Endothelial cell of umbilical vein (primary cell): ENCODE data around the gene CYFIP1. TPM values are rescaled to one million over a fixed set of nuclear protein-coding genes. Genes with fewer than 3 reads are reported as not detected.

Experiments used
- BruUV-seq: library from RNA; stranded (reverse); fragments of 400-500 nt; replicated peaks from 2 replicates; lab custom pipeline; 2021; lab: Mats Ljungman, UMichigan
- CTCF ChIA-PET: fragments of 300-600, 350-600 bp; sonication (Branson Sonifier 250); formaldehyde crosslinking; loops from one replicate; lab custom pipeline; 2021; ENCODE audit warnings: antibody characterized with exemption, inconsistent platforms; lab: Charles Lee
- POLR2A ChIA-PET: fragments of 300-600, 350-600 bp; sonication (Branson Sonifier 250); formaldehyde crosslinking; loops from one replicate; lab custom pipeline; 2021; ENCODE audit warnings: antibody characterized with exemption, inconsistent platforms; lab: Charles Lee
- DNase-seq: peaks from one replicate; pipeline ENCODE4 v3.0.0-alpha.2; 2011; ENCODE audit warnings: low read depth, low spot score
- FAIRE-seq: peaks from 2 replicates; lab custom pipeline; 2011; peaks lifted over from hg19 to GRCh38; lab: Jason Lieb, UNC
- H2AFZ ChIP-seq: 2 replicates; pipeline ENCODE4 v1.6.0; 2012; ENCODE audit warnings: low read depth, low read length, control low read depth, inconsistent platforms
- H3K27ac ChIP-seq: 2 replicates; pipeline ENCODE4 v1.5.1; 2011; ENCODE audit warnings: low read depth, mild to moderate bottlenecking, control low read depth, low read length, moderate library complexity; ENCODE audit not compliant: insufficient read depth
- H3K27me3 ChIP-seq, 2 experiments: 2 replicates each; pipeline versions ENCODE4 v1.6.0 to v1.6.1; 2011; ENCODE audit warnings: low read length in 2 of 2, mixed read lengths in 1 of 2; ENCODE audit not compliant: control insufficient read depth in 2 of 2, insufficient read depth in 2 of 2
- H3K36me3 ChIP-seq, 2 experiments: 2 replicates in 1 of 2; 3 replicates in 1 of 2; pipeline ENCODE4 v1.5.1; 2011; ENCODE audit warnings: low read length in 2 of 2, mild to moderate bottlenecking in 1 of 2, moderate library complexity in 1 of 2; ENCODE audit not compliant: control insufficient read depth in 2 of 2, insufficient read depth in 2 of 2; ENCODE audit errors: extremely low read depth in 1 of 2
- H3K4me1 ChIP-seq: 3 replicates; pipeline ENCODE4 v1.5.1; 2011; ENCODE audit warnings: mild to moderate bottlenecking, low read length; ENCODE audit not compliant: control insufficient read depth, insufficient read depth; ENCODE audit errors: extremely low read depth
- H3K4me2 ChIP-seq: 2 replicates; pipeline ENCODE4 v1.6.1; 2011; ENCODE audit warnings: low read length, control low read depth, mixed read lengths; ENCODE audit not compliant: insufficient read depth
- H3K4me3 ChIP-seq, 3 experiments: fragments of 200-600 bp in 1 of 3; sonication (generic), shearing (Covaris generic) in 1 of 3; replicated peaks in 1 of 3; 2 replicates each; pipeline ENCODE4 v1.5.1; 2011 to 2016; ENCODE audit warnings: control low read depth in 3 of 3, low read length in 3 of 3, mild to moderate bottlenecking in 2 of 3, inconsistent platforms in 1 of 3, low read depth in 1 of 3, moderate library complexity in 1 of 3; ENCODE audit not compliant: insufficient read depth in 1 of 3
- H3K79me2 ChIP-seq: 2 replicates; pipeline ENCODE4 v1.6.0; 2012; ENCODE audit warnings: low read length, inconsistent platforms; ENCODE audit not compliant: control insufficient read depth, insufficient read depth
- H3K9ac ChIP-seq: replicated peaks from 2 replicates; pipeline ENCODE3; 2011; ENCODE audit warnings: low read length, control low read depth; ENCODE audit not compliant: insufficient read depth; ENCODE audit errors: extremely low read depth
- H3K9me1 ChIP-seq: replicated peaks from 3 replicates; pipeline ENCODE4 v1.6.0; 2011; ENCODE audit warnings: mild to moderate bottlenecking, low read length; ENCODE audit not compliant: control insufficient read depth, insufficient read depth; ENCODE audit errors: extremely low read depth
- H3K9me3 ChIP-seq: replicated peaks from 2 replicates; pipeline ENCODE4 v1.5.1; 2012; ENCODE audit warnings: low read length, inconsistent platforms; ENCODE audit not compliant: control insufficient read depth, insufficient read depth
- H4K20me1 ChIP-seq: replicated peaks from 2 replicates; pipeline ENCODE3; 2011; ENCODE audit warnings: mild to moderate bottlenecking, low read length; ENCODE audit not compliant: control insufficient read depth, insufficient read depth; ENCODE audit errors: extremely low read depth
- EZH2 ChIP-seq: IDR thresholded peaks from 2 replicates; pipeline ENCODE4 v1.6.1; 2012; ENCODE audit warnings: borderline replicate concordance, low read depth, mild to moderate bottlenecking, moderate library complexity, low read length, inconsistent platforms; ENCODE audit not compliant: severe bottlenecking
- FOS ChIP-seq: IDR thresholded peaks from 2 replicates; pipeline ENCODE4 v1.6.1; 2011; ENCODE audit warnings: mild to moderate bottlenecking, low read length, moderate library complexity, borderline replicate concordance; ENCODE audit not compliant: insufficient read depth
- GATA2 ChIP-seq: IDR thresholded peaks from 2 replicates; pipeline ENCODE4 v1.7.0; 2011; ENCODE audit warnings: low read depth, mild to moderate bottlenecking, moderate library complexity, mixed read lengths, low read length; ENCODE audit not compliant: insufficient read length, insufficient read depth
- JUN ChIP-seq: IDR thresholded peaks from 2 replicates; pipeline ENCODE4 v1.6.1; 2011; ENCODE audit warnings: borderline replicate concordance, low read depth; ENCODE audit not compliant: insufficient read length, insufficient read depth
- MYC ChIP-seq: IDR thresholded peaks from one replicate; pipeline ENCODE4 v1.6.1; 2011; ENCODE audit warnings: mild to moderate bottlenecking, low read depth, low read length
- POLR2A ChIP-seq: IDR thresholded peaks from 2 replicates; pipeline ENCODE4 v1.6.1; 2012; ENCODE audit warnings: low read depth, mild to moderate bottlenecking, control low read depth, low read length
- POLR2AphosphoS5 ChIP-seq: IDR thresholded peaks from 2 replicates; pipeline ENCODE4 v1.6.1; 2012; ENCODE audit warnings: low read depth, mild to moderate bottlenecking, control low read depth, low read length, moderate library complexity; ENCODE audit not compliant: insufficient read depth
- dilution Hi-C: fragments of 300-500 bp; cut with MboI; formaldehyde crosslinking; loops from one replicate; pipeline ENCODE4 v1.15.0; 2019; ENCODE audit warnings: low sequenced_read_pairs; ENCODE audit not compliant: extremely low pct_ligation_motif_present
- intact Hi-C: fragments of 100-400 bp; cut with micrococcal nuclease; formaldehyde crosslinking; loops from one replicate; pipeline ENCODE4 v1.10.0; 2022
- polyA plus RNA-seq, 4 experiments: library from polyadenylated mRNA; depleted of rRNA in 3 of 4; stranded (reverse) in 3 of 4; unstranded in 1 of 4; fragments of >200 nt; gene quantifications; 2 replicates each; pipeline versions ENCODE4 v1.2.1 to v1.2.3, GENCODE V29; 2011 to 2012; ENCODE audit warnings: missing spikeins in 1 of 4
- total RNA-seq: library from RNA; stranded (reverse); gene quantifications from 2 replicates; pipeline ENCODE4 v1.2.3, GENCODE V29; 2021
- TF ChIP-seq, protein P1 (sequence below), 2 donors: IDR thresholded peaks; 1 replicate in 1 of 2; 2 replicates in 1 of 2; pipeline ENCODE4 v1.5.1; 2011; ENCODE audit warnings: low read length in 2 of 2, mild to moderate bottlenecking in 2 of 2, moderate library complexity in 2 of 2, control low read depth in 1 of 2, inconsistent platforms in 1 of 2, low read depth in 1 of 2; ENCODE audit not compliant: insufficient read depth in 1 of 2; ENCODE audit errors: extremely low read depth in 1 of 2
- TF ChIP-seq, protein P2 (sequence below): IDR thresholded peaks from 2 replicates; pipeline ENCODE4 v1.6.1; 2011; ENCODE audit not compliant: insufficient read depth, insufficient read length

The CYFIP1 gene
- total and polyA plus RNA-seq, 2 donors (not counting 3 experiments of a cell fraction or from before 2014, with no cell fraction given): 81.4 to 158 TPM

DNA sequence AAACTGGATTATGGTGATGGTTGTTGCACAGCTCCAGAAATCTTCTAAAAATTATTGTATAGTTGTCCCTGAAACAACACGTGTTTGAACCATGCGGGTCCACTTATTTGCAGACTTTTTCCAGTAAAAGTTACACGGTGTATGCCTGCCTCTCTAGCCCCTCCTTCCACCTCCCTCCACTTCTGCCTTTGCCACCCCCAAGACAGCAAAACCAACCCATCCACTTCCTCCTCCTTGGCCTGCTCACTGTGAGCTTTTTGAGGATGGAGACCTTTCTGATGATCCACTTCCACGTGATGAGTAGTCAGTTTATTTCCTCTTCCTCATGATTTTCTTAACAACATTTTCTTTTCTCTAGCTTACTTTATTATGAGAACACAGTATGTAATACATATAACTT, 5.4 kb downstream of the CYFIP1 start:
- Histone ChIP-seq H3K79me2 (peaks cover 91% of the 10 kb centered on the region), H3K4me2 (no peak overlapping the region), H3K27me3 (no peaks in the 10 kb centered on the region), H3K27ac (no peak overlapping the region), H3K4me1 (peaks cover 9% of the 10 kb centered on the region), H4K20me1 (no peaks in the 10 kb centered on the region), H3K9me3 (no peaks in the 10 kb centered on the region), H2AFZ (no peak overlapping the region), H3K36me3 (no peaks in the 10 kb centered on the region), H3K9ac (no peak overlapping the region), H3K4me3 (no peak overlapping the region), H3K9me1 (no peaks in the 10 kb centered on the region)
- POLR2A ChIA-PET: no interaction called here
- FAIRE-seq (no peak), DNase-seq (no peak)
- CTCF ChIA-PET: interaction anchor here (0.7 to 1.0 kb wide), 3 partner anchors 11 to 62 kb away, joined by 3 to 4 read pairs (median 3); no protein-coding TSS in a partner anchor
- TF ChIP-seq JUN (no peak), GATA2 (no peak), FOS (no peak), POLR2AphosphoS5 (no peak), EZH2 (no peak), MYC (no peak), POLR2A (no peak)
- TF ChIP-seq, protein P1, sequence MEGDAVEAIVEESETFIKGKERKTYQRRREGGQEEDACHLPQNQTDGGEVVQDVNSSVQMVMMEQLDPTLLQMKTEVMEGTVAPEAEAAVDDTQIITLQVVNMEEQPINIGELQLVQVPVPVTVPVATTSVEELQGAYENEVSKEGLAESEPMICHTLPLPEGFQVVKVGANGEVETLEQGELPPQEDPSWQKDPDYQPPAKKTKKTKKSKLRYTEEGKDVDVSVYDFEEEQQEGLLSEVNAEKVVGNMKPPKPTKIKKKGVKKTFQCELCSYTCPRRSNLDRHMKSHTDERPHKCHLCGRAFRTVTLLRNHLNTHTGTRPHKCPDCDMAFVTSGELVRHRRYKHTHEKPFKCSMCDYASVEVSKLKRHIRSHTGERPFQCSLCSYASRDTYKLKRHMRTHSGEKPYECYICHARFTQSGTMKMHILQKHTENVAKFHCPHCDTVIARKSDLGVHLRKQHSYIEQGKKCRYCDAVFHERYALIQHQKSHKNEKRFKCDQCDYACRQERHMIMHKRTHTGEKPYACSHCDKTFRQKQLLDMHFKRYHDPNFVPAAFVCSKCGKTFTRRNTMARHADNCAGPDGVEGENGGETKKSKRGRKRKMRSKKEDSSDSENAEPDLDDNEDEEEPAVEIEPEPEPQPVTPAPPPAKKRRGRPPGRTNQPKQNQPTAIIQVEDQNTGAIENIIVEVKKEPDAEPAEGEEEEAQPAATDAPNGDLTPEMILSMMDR (IDR thresholded peaks at IDR 0.05; ENCODE audit: extremely low read depth in 1 of 2, insufficient read depth in 1 of 2, low read depth in 1 of 2, low read length in 2 of 2): no peak
- TF ChIP-seq, protein P2, sequence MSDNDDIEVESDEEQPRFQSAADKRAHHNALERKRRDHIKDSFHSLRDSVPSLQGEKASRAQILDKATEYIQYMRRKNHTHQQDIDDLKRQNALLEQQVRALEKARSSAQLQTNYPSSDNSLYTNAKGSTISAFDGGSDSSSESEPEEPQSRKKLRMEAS: no peak
- intact Hi-C loops (no loop called here), dilution Hi-C loops (no loop called here)
- no TSS peak for BruUV-seq
